DOHH2 (cell line): ENCODE data around the gene ALPG.

Source experiments
- CTCF ChIP-seq: fragments of 200-600 bp; sonication (generic); IDR thresholded peaks from one replicate; pipeline ENCODE4 v1.5.1; 2014; ENCODE audit warnings: antibody characterized with exemption, mild to moderate bottlenecking, low read depth, low read length; ENCODE audit not compliant: poor library complexity, severe bottlenecking
- EZH2phosphoT487 ChIP-seq: fragments of 200-600 bp; sonication (generic); IDR thresholded peaks from 2 replicates; pipeline ENCODE4 v1.6.1; 2017; ENCODE audit warnings: borderline replicate concordance, mild to moderate bottlenecking, antibody characterized with exemption, low read length, moderate library complexity, mixed read lengths

- TF ChIP-seq CTCF (no peak), EZH2phosphoT487 (no peak)
Observed at GRCh38 chr2:232384466-232384865, 22.2 kb upstream of the ALPG start.
